Peyer's patch (tissue), 4 donors: Measurements from ENCODE around the gene USP3.

ENCODE experiments used
- CTCF ChIP-seq, 6 experiments: fragments of 450-650 bp in 4 of 6; fragments of 200-600 bp in 2 of 6; sonication (generic) in 1 of 6; IDR thresholded peaks; one replicate each; pipeline ENCODE4 v1.5.1; 2017 to 2019; ENCODE audit warnings: antibody characterized with exemption in 6 of 6, mild to moderate bottlenecking in 3 of 6, moderate library complexity in 1 of 6
- POLR2A ChIP-seq, 2 donors: fragments of 450-650 bp; IDR thresholded peaks; one replicate each; pipeline ENCODE4 v1.5.1; 2017; ENCODE audit warnings: antibody characterized with exemption in 2 of 2, mild to moderate bottlenecking in 2 of 2, moderate library complexity in 2 of 2

- no peak for TF ChIP-seq CTCF (IDR thresholded peaks at IDR 0.05)
- no peak for TF ChIP-seq POLR2A (IDR thresholded peaks at IDR 0.05)
These were observed 84.4 kb downstream of the USP3 start for GRCh38 chr15:63588826-63589225.
